WTC11 (cell line): ENCODE measurements around the gene STXBP6. TPM values are rescaled to one million over a fixed set of nuclear protein-coding genes. Genes with fewer than 3 reads are reported as not detected.

Experiments used
- ATAC-seq: fragments of 200-7000 bp; cut with Tn5 transposase; 2 replicates; pipeline ENCODE4 v1.10.0; 2021; ENCODE audit warnings: mild to moderate bottlenecking, moderate library complexity
- CTCF ChIA-PET: fragments of 300-600 bp; sonication (Branson Sonifier 250); formaldehyde crosslinking; loops from one replicate; lab custom pipeline; 2021; ENCODE audit warnings: antibody characterized with exemption; lab: Charles Lee
- POLR2A ChIA-PET: fragments of 350-600 bp; sonication (Branson Sonifier 250); formaldehyde crosslinking; loops from one replicate; lab custom pipeline; 2021; ENCODE audit warnings: antibody characterized with exemption; lab: Charles Lee
- DNase-seq: peaks from one replicate; pipeline ENCODE4 v3.0.0; 2021; ENCODE audit warnings: low spot score
- H3K27ac Mint-ChIP-seq: 2 replicates; pipeline ENCODE4 v1.8.0; 2021; ENCODE audit warnings: mixed read lengths
- H3K27me3 Mint-ChIP-seq: 2 replicates; pipeline ENCODE4 v1.8.0; 2021; ENCODE audit warnings: low read depth, mild to moderate bottlenecking, moderate library complexity, mixed read lengths
- H3K36me3 Mint-ChIP-seq: 2 replicates; pipeline ENCODE4 v1.8.0; 2021; ENCODE audit warnings: mixed read lengths
- H3K4me1 Mint-ChIP-seq: 2 replicates; pipeline ENCODE4 v1.8.0; 2022; ENCODE audit warnings: mixed read lengths
- H3K4me3 Mint-ChIP-seq: 2 replicates; pipeline ENCODE4 v1.8.0; 2021; ENCODE audit warnings: mild to moderate bottlenecking, moderate library complexity, mixed read lengths
- H3K9me3 Mint-ChIP-seq: 2 replicates; pipeline ENCODE4 v1.8.0; 2021; ENCODE audit warnings: mixed read lengths
- CBFB ChIP-seq: sonication (generic); formaldehyde crosslinking; IDR thresholded peaks from 2 replicates; pipeline ENCODE4 v1.8.1; 2022; ENCODE audit warnings: mild to moderate bottlenecking, low read depth, missing genetic modification reagents
- CREB1 ChIP-seq: sonication (generic); formaldehyde crosslinking; IDR thresholded peaks from 2 replicates; pipeline ENCODE4 v1.8.0; 2023; ENCODE audit warnings: mild to moderate bottlenecking, missing genetic modification reagents
- ESRRA ChIP-seq: sonication (generic); formaldehyde crosslinking; IDR thresholded peaks from 2 replicates; pipeline ENCODE4 v1.8.1; 2022; ENCODE audit warnings: mild to moderate bottlenecking, missing genetic modification reagents, borderline replicate concordance
- ETV6 ChIP-seq: sonication (generic); formaldehyde crosslinking; IDR thresholded peaks from 2 replicates; pipeline ENCODE4 v1.8.1; 2022; ENCODE audit warnings: mild to moderate bottlenecking, missing genetic modification reagents
- FOXJ3 ChIP-seq: sonication (generic); formaldehyde crosslinking; IDR thresholded peaks from 2 replicates; pipeline ENCODE4 v1.9.0; 2021; ENCODE audit warnings: missing genetic modification reagents, mild to moderate bottlenecking, borderline replicate concordance
- FOXK1 ChIP-seq: sonication (generic); formaldehyde crosslinking; IDR thresholded peaks from 2 replicates; pipeline ENCODE4 v1.8.0; 2022; ENCODE audit warnings: mild to moderate bottlenecking, moderate library complexity, missing genetic modification reagents
- GTF2I ChIP-seq: fragments of 250-450 bp; sonication (Bioruptor Pico); conservative IDR thresholded peaks from 2 replicates; pipeline ENCODE4 v1.4.0; 2021; ENCODE audit warnings: mild to moderate bottlenecking
- HMGXB4 ChIP-seq: sonication (generic); formaldehyde crosslinking; IDR thresholded peaks from 2 replicates; pipeline ENCODE4 v1.8.1; 2023; ENCODE audit warnings: mild to moderate bottlenecking, moderate library complexity, missing genetic modification reagents
- JAZF1 ChIP-seq: fragments of 250-450 bp; sonication (Bioruptor Pico); IDR thresholded peaks from 2 replicates; pipeline ENCODE4 v1.9.0; 2021; ENCODE audit warnings: moderate library complexity, mild to moderate bottlenecking, inconsistent platforms
- MLX ChIP-seq: sonication (generic); formaldehyde crosslinking; IDR thresholded peaks from 2 replicates; pipeline ENCODE4 v1.8.1; 2023; ENCODE audit warnings: mild to moderate bottlenecking, missing genetic modification reagents, moderate library complexity
- NFE2L1 ChIP-seq: sonication (generic); formaldehyde crosslinking; IDR thresholded peaks from 2 replicates; pipeline ENCODE4 v1.8.1; 2023; ENCODE audit warnings: missing genetic modification reagents
- NFYB ChIP-seq: sonication (generic); formaldehyde crosslinking; conservative IDR thresholded peaks from 2 replicates; pipeline ENCODE4 v1.8.0; 2022; ENCODE audit warnings: low read depth, missing genetic modification reagents
- NR2C2 ChIP-seq: sonication (generic); formaldehyde crosslinking; IDR thresholded peaks from 2 replicates; pipeline ENCODE4 v1.8.0; 2022; ENCODE audit warnings: mild to moderate bottlenecking, missing genetic modification reagents
- RELA ChIP-seq: sonication (generic); formaldehyde crosslinking; IDR thresholded peaks from 2 replicates; pipeline ENCODE4 v1.8.1; 2022; ENCODE audit warnings: missing genetic modification reagents, mild to moderate bottlenecking, borderline replicate concordance
- SMAD3 ChIP-seq: sonication (generic); formaldehyde crosslinking; IDR thresholded peaks from 2 replicates; pipeline ENCODE4 v1.8.0; 2022; ENCODE audit warnings: missing genetic modification reagents, mild to moderate bottlenecking, borderline replicate concordance
- SOX15 ChIP-seq: fragments of 250-450 bp; sonication (Bioruptor Pico); IDR thresholded peaks from 2 replicates; pipeline ENCODE4 v1.9.0; 2021; ENCODE audit warnings: mild to moderate bottlenecking
- SP1 ChIP-seq: sonication (generic); formaldehyde crosslinking; conservative IDR thresholded peaks from 2 replicates; pipeline ENCODE4 v1.8.1; 2022; ENCODE audit warnings: missing genetic modification reagents
- ZMAT4 ChIP-seq: fragments of 250-450 bp; sonication (Bioruptor Pico); IDR thresholded peaks from 2 replicates; pipeline ENCODE4 v1.9.0; 2021; ENCODE audit warnings: mild to moderate bottlenecking
- ZNF138 ChIP-seq: sonication (generic); formaldehyde crosslinking; conservative IDR thresholded peaks from 2 replicates; pipeline ENCODE4 v1.8.1; 2022; ENCODE audit warnings: mild to moderate bottlenecking, moderate library complexity, missing genetic modification reagents
- ZNF219 ChIP-seq: sonication (generic); formaldehyde crosslinking; IDR thresholded peaks from 2 replicates; pipeline ENCODE4 v1.8.0; 2023; ENCODE audit warnings: missing genetic modification reagents, mild to moderate bottlenecking, borderline replicate concordance
- ZNF317 ChIP-seq: sonication (generic); formaldehyde crosslinking; IDR thresholded peaks from 2 replicates; pipeline ENCODE4 v1.8.1; 2023; ENCODE audit warnings: low read depth, mild to moderate bottlenecking, moderate library complexity, missing genetic modification reagents, borderline replicate concordance
- ZNF671 ChIP-seq: fragments of 250-450 bp; sonication (Bioruptor Pico); IDR thresholded peaks from 2 replicates; pipeline ENCODE4 v1.8.0; 2021; ENCODE audit warnings: mild to moderate bottlenecking
- total RNA-seq: library from RNA; stranded (reverse); gene quantifications from 3 replicates; pipeline ENCODE4 v1.2.3, GENCODE V29; 2021
- TF ChIP-seq, protein P1 (sequence below): sonication (generic); formaldehyde crosslinking; IDR thresholded peaks from 2 replicates; pipeline ENCODE4 v1.8.0; 2023; ENCODE audit warnings: missing genetic modification reagents, mild to moderate bottlenecking, borderline replicate concordance
- TF ChIP-seq, protein P2 (sequence below): sonication (generic); formaldehyde crosslinking; IDR thresholded peaks from 2 replicates; pipeline ENCODE4 v1.8.1; 2022; ENCODE audit warnings: mild to moderate bottlenecking, moderate library complexity, missing genetic modification reagents
- TF ChIP-seq, protein P3 (sequence below): fragments of 250-450 bp; sonication (Bioruptor Pico); conservative IDR thresholded peaks from 2 replicates; pipeline ENCODE4 v1.9.0; 2021; ENCODE audit warnings: mild to moderate bottlenecking

Gene STXBP6
- total RNA-seq, 1 experiment from 2014 or later, result 4.2 TPM

DNA sequence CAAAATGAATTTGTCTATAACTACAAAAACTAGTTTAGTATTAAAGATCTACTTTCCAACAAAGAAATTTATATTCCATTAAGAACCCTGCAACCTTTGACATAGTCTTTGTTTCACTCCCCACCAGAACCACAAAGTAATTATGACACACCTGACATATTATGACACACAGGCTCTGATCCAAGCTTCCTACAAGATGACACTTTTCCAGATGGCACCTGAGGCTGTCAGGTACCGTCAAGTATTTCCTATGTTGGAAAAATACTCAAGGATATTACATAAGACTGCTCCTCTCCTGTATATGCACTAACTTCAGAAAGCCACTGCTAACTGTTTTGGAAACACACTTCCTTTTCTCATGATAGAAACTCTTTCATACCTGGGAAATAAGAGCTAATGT, 38.9 kb downstream of the STXBP6 start:
- Mint-ChIP-seq H3K27me3 (no peaks in the 10 kb centered on the region), H3K27ac (no peak overlapping the region), H3K4me1 (peaks cover 21% of the 10 kb centered on the region), H3K36me3 (no peaks in the 10 kb centered on the region), H3K4me3 (no peak overlapping the region), H3K9me3 (0 out of 2 replicates have a peak, but pooled peaks cover 5% of the 10 kb centered on the region)
- TF ChIP-seq CBFB (CRISPR knock-in tag) (no peak), FOXJ3 (CRISPR knock-in tag) (no peak), GTF2I (CRISPR knock-in tag) (no peak), NFE2L1 (CRISPR knock-in tag) (no peak), ESRRA (no peak), RELA (CRISPR knock-in tag) (no peak), ZNF671 (CRISPR knock-in tag) (no peak), ZNF219 (no peak), CREB1 (CRISPR knock-in tag) (no peak), JAZF1 (CRISPR knock-in tag) (no peak), HMGXB4 (CRISPR knock-in tag) (no peak)
- ATAC-seq (no peak), DNase-seq (no peak)
- CTCF ChIA-PET, result interaction anchor here (2.0 kb wide), 1 partner anchor 205 kb away, joined by 9 read pairs; no protein-coding TSS in a partner anchor
- POLR2A ChIA-PET, result no interaction called here

GRCh38 chr14:25010471-25010870, 39.5 kb downstream of the STXBP6 start:
- Mint-ChIP-seq H3K4me3 (no peak overlapping the region), H3K36me3 (no peaks in the 10 kb centered on the region), H3K9me3 (0 out of 2 replicates have a peak, but pooled peaks cover 5% of the 10 kb centered on the region), H3K27me3 (no peaks in the 10 kb centered on the region), H3K27ac (no peak overlapping the region), H3K4me1 (peaks cover 21% of the 10 kb centered on the region)
- ATAC-seq (no peak; the same call in 1 of the 2 replicates), DNase-seq (no peak)
- ChIA-PET CTCF (interaction anchor here (1.3 kb wide), 1 partner anchor 204 kb away, joined by 4 read pairs; no protein-coding TSS in a partner anchor), POLR2A (no interaction called here)
- TF ChIP-seq, protein P1, sequence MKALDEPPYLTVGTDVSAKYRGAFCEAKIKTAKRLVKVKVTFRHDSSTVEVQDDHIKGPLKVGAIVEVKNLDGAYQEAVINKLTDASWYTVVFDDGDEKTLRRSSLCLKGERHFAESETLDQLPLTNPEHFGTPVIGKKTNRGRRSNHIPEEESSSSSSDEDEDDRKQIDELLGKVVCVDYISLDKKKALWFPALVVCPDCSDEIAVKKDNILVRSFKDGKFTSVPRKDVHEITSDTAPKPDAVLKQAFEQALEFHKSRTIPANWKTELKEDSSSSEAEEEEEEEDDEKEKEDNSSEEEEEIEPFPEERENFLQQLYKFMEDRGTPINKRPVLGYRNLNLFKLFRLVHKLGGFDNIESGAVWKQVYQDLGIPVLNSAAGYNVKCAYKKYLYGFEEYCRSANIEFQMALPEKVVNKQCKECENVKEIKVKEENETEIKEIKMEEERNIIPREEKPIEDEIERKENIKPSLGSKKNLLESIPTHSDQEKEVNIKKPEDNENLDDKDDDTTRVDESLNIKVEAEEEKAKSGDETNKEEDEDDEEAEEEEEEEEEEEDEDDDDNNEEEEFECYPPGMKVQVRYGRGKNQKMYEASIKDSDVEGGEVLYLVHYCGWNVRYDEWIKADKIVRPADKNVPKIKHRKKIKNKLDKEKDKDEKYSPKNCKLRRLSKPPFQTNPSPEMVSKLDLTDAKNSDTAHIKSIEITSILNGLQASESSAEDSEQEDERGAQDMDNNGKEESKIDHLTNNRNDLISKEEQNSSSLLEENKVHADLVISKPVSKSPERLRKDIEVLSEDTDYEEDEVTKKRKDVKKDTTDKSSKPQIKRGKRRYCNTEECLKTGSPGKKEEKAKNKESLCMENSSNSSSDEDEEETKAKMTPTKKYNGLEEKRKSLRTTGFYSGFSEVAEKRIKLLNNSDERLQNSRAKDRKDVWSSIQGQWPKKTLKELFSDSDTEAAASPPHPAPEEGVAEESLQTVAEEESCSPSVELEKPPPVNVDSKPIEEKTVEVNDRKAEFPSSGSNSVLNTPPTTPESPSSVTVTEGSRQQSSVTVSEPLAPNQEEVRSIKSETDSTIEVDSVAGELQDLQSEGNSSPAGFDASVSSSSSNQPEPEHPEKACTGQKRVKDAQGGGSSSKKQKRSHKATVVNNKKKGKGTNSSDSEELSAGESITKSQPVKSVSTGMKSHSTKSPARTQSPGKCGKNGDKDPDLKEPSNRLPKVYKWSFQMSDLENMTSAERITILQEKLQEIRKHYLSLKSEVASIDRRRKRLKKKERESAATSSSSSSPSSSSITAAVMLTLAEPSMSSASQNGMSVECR (CRISPR knock-in tag), result no peak
- TF ChIP-seq ZNF317 (CRISPR knock-in tag) (no peak), ZMAT4 (CRISPR knock-in tag) (no peak), SP1 (CRISPR knock-in tag) (no peak), ZNF138 (CRISPR knock-in tag) (no peak), ETV6 (CRISPR knock-in tag) (no peak), MLX (CRISPR knock-in tag) (no peak), SOX15 (CRISPR knock-in tag) (no peak), NFYB (no peak), NR2C2 (CRISPR knock-in tag) (no peak), FOXK1 (CRISPR knock-in tag) (no peak), SMAD3 (CRISPR knock-in tag) (no peak)
- TF ChIP-seq, protein P2, sequence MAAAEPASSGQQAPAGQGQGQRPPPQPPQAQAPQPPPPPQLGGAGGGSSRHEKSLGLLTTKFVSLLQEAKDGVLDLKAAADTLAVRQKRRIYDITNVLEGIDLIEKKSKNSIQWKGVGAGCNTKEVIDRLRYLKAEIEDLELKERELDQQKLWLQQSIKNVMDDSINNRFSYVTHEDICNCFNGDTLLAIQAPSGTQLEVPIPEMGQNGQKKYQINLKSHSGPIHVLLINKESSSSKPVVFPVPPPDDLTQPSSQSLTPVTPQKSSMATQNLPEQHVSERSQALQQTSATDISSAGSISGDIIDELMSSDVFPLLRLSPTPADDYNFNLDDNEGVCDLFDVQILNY, result no peak
- TF ChIP-seq, protein P3, sequence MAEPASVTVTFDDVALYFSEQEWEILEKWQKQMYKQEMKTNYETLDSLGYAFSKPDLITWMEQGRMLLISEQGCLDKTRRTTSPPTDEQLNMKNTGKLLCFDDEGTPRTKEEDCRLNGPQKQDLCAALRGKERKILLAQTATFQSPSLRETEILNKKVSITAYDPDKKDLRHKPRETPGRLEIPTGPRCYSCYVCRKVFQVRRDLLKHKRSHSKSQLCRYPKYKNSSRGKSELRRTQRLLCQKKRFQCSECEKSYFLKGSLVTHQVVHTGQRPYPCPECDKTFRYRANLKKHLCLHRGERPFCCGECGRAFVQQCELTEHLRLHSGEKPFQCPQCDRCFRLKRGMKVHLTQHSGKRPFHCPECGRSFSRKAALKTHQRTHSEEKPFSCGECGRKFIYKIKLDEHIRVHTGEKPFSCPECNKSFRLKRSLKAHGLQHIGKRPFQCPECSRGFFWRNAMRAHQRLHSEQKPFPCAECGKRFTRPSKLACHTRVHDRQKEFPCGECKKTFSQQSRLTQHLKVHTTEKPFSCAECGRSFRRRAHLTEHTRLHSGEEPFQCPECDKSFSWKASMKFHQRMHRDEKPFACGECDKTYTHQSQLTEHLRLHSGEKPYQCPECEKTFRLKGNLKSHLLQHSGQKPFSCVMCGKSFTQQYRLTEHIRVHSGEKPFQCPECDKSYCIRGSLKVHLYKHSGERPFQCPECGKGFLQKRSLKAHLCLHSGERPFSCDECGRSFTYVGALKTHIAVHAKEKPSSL (CRISPR knock-in tag), result no peak
